ENCODE data around the gene CSNK1G2.

The CSNK1G2 gene

DNA sequence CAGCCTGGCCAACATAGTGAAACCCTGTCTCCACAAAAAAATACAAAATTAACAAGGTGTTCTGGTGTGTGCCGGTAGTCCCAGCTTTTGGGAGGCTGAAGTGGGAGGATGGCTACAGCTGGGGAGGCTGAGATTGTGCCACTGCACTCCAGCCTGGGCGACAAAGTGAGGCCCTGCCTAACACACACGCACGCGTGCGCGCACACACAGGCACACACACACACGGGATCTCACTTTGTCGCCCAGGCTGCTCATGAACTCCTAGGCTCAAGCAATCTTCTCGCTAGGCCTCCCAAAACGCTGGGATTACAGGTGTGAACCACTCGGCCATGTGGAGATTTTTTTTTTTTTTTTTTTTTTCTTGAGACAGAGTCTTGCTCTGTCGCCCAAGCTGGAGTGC lies 77.8 kb downstream of the CSNK1G2 start:
- no peak for DNase-seq (ENCODE audit: low spot score)

DNA sequence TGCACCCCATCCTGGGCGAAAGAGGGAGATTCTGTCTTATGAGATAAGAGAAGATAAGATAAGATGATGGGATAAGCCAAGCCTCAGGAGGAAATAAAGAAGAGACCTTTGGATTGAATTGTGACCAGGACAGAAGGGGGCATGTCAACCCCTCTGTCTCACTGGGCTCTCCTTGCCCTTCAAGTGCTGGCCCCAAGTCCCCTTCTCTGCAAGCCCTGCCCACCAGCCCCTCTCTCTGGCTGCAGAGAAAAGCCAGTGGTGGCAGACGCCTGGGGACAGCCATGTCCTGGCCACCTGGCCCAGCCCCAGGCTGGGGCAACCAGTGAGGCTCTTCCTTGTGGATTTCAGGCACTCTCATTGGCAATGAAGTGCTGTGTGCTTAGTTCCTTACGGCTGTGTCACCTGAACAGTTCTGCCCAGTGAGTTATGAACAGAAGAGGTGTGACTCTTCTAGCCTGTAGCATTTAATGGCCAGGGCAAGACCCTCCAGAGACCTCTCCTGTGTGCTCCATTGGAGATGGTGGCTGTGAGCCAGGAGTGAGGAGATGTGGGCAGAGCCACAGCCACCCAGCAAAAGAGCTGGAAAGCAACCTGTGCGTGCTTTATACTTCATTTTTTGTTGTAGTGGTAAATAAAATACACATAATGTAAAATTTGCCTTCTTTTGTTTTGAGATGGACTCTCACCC lies 80.6 kb downstream of the CSNK1G2 start:
- DNase-seq (ENCODE audit: low spot score): no peak

DNA sequence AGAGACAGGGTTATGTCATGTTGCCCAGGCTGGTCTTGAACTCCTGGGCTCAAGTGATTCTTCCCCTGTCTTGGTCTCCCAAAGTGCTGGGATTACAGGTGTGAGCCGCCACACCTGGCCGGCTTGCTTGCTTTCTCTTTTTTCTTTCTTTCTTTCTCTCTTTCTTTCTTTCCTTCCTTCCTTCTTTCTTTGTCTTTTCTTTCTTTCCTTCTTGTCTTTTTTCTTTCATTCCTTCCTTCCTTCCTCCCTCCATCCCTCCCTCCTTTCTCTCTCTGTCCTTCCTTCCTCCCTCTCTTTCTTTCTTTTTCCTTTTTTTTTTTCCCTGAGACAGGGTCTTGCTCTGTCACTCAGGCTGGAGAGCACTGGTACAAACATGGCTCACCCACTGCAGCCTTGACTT lies 81.3 kb downstream of the CSNK1G2 start:
- DNase-seq (ENCODE audit: low spot score): no peak

DNA sequence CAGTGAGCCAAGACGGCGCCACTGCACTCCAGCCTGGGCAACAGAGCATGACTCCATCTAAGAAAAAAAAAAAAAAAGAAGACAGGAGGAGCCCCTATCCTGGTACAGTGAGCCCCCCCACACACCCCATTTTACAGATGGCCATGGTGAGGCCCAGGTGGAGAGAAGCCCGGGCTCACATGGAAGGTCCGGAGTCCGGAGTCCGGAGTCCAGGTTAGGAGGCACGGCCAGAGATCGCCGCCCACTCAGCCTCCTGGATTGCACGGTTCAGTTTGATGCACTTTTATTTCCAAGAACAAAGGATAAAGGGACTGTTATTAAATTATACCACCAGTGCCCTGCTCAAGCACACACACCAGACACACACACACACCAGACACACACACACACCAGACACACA lies 85.8 kb downstream of the CSNK1G2 start:
- DNase-seq (ENCODE audit: low spot score): no peak

DNA sequence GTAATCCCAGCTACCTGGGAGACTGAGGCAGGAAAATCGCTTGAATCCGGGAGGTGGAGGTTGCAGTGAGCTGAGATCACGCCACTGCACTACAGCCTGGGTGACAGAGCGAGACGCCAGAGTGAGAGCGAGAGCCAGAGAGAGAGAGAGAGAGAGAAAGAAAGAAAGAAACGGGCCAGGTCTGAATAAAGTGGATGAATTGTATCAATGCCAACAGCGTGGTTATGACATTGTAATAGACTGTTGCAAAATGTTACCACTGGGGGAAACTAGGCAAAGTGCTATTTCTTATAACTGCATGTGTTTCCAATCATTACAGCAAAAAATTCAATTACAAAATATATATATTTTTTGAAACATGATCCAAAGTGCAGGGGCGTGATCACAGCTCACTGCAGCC lies 86.4 kb downstream of the CSNK1G2 start:
- peak; percentile 72 for DNase-seq (ENCODE audit: low spot score)
